A549 (cell line): Measurements from ENCODE around the gene MTOR. TPM values are rescaled to one million over a fixed set of nuclear protein-coding genes. Genes with fewer than 3 reads are reported as not detected.

Experiments used
- ATAC-seq, 2 experiments: fragments of 200-7000 bp in 1 of 2; fragments of >200 bp in 1 of 2; cut with Nextera tagmentation in 1 of 2; cut with Tn5 transposase in 1 of 2; 3 replicates each; pipeline versions ENCODE4 v1.8.0 to v1.9.1; 2018 to 2020; ENCODE audit warnings: mild to moderate bottlenecking in 1 of 2, moderate library complexity in 1 of 2
- CTCF ChIA-PET: fragments of 300-600 bp; sonication (Branson Sonifier 250); formaldehyde crosslinking; extraction: SDS; loops from one replicate; lab custom pipeline; 2021; ENCODE audit warnings: antibody characterized with exemption, inconsistent platforms; lab: Yijun Ruan, JAX
- POLR2A ChIA-PET: fragments of 350-600 bp; formaldehyde crosslinking; extraction: SDS; loops from one replicate; lab custom pipeline; 2021; ENCODE audit warnings: antibody characterized with exemption, inconsistent platforms; lab: Yijun Ruan, JAX
- DNase-seq, 2 experiments: peaks; one replicate each; pipeline versions ENCODE4 v3.0.0 to v3.0.0-alpha.2; 2011 to 2016; ENCODE audit warnings: low read depth in 1 of 2, low spot score in 1 of 2
- FAIRE-seq: peaks from 2 replicates; lab custom pipeline; 2011; peaks lifted over from hg19 to GRCh38; lab: Jason Lieb, UNC
- H3K27ac ChIP-seq, 2 experiments: fragments of >200 bp; sonication (Bioruptor Twin); formaldehyde crosslinking; 3 replicates each; pipeline ENCODE4 v1.5.1; 2016 to 2017
- H3K4me1 ChIP-seq: fragments of >200 bp; sonication (Bioruptor Twin); formaldehyde crosslinking; 3 replicates; pipeline ENCODE4 v1.6.1; 2016
- H3K4me2 ChIP-seq: fragments of >200 bp; sonication (Bioruptor Twin); formaldehyde crosslinking; 3 replicates; pipeline ENCODE4 v1.6.1; 2016
- H3K4me3 ChIP-seq: fragments of >200 bp; sonication (Bioruptor Twin); formaldehyde crosslinking; 3 replicates; pipeline ENCODE4 v1.5.1; 2016
- H3K9me3 ChIP-seq: fragments of >200 bp; sonication (Bioruptor Twin); formaldehyde crosslinking; 3 replicates; pipeline ENCODE4 v1.6.1; 2016
- BHLHE40 ChIP-seq: IDR thresholded peaks from 2 replicates; pipeline ENCODE4 v1.6.1; 2012; ENCODE audit warnings: low read depth, low read length, inconsistent platforms
- CEBPB ChIP-seq, 2 experiments: fragments of >200 bp in 1 of 2; sonication (Bioruptor Twin) in 1 of 2; formaldehyde crosslinking in 1 of 2; IDR thresholded peaks; 2 replicates each; pipeline ENCODE4 v1.6.1; 2012 to 2016
- HDAC2 ChIP-seq: fragments of 200-600 bp; sonication (generic); IDR thresholded peaks from 2 replicates; pipeline ENCODE4 v1.6.1; 2016
- HEYL ChIP-seq: fragments of 250-450 bp; sonication (Bioruptor Pico); IDR thresholded peaks from 2 replicates; pipeline ENCODE4 v1.8.0; 2021; ENCODE audit warnings: mild to moderate bottlenecking, moderate library complexity
- HOXB13 ChIP-seq: fragments of 250-450 bp; sonication (Bioruptor Pico); IDR thresholded peaks from 2 replicates; pipeline ENCODE4 v1.5.0; 2020; ENCODE audit warnings: low read depth, mild to moderate bottlenecking, moderate library complexity
- HOXB5 ChIP-seq: fragments of 250-450 bp; sonication (Bioruptor Pico); IDR thresholded peaks from 2 replicates; pipeline ENCODE4 v1.5.0; 2020; ENCODE audit warnings: mild to moderate bottlenecking, moderate library complexity
- JUN ChIP-seq, 2 experiments: fragments of >200 bp; sonication (Bioruptor Twin); formaldehyde crosslinking; IDR thresholded peaks; 2 replicates in 1 of 2; 3 replicates in 1 of 2; pipeline ENCODE4 v1.6.1; 2016 to 2017
- KDM5A ChIP-seq: fragments of 200-600 bp; sonication (generic); IDR thresholded peaks from 2 replicates; pipeline ENCODE4 v1.6.1; 2016; ENCODE audit warnings: antibody characterized with exemption, mild to moderate bottlenecking
- MAFK ChIP-seq: fragments of 450-650 bp; IDR thresholded peaks from 2 replicates; pipeline ENCODE4 v1.6.1; 2014; ENCODE audit not compliant: partially characterized antibody
- MAZ ChIP-seq: fragments of 150-350 bp; IDR thresholded peaks from 2 replicates; pipeline ENCODE4 v1.6.1; 2014; ENCODE audit warnings: antibody characterized with exemption, low read depth, low read length, borderline replicate concordance
- MYC ChIP-seq: IDR thresholded peaks from 2 replicates; pipeline ENCODE4 v1.6.1; 2012; ENCODE audit warnings: mild to moderate bottlenecking, inconsistent platforms, low read length, improper control_type of control experiment, borderline replicate concordance
- PHF8 ChIP-seq: fragments of 200-600 bp; sonication (generic); IDR thresholded peaks from 2 replicates; pipeline ENCODE4 v1.6.1; 2016; ENCODE audit warnings: low read depth, mild to moderate bottlenecking, antibody characterized with exemption, moderate library complexity, borderline replicate concordance
- POLR2AphosphoS2 ChIP-seq: conservative IDR thresholded peaks from 2 replicates; pipeline ENCODE4 v1.6.1; 2012; ENCODE audit warnings: low read length, improper control_type of control experiment, inconsistent platforms
- RNF2 ChIP-seq: fragments of 200-600 bp; sonication (generic); IDR thresholded peaks from 2 replicates; pipeline ENCODE4 v1.6.1; 2016; ENCODE audit warnings: low read depth, mild to moderate bottlenecking, antibody characterized with exemption, moderate library complexity, borderline replicate concordance
- SREBF2 ChIP-seq: fragments of 450-650 bp; IDR thresholded peaks from 2 replicates; pipeline ENCODE4 v1.6.1; 2014; ENCODE audit warnings: mild to moderate bottlenecking, moderate library complexity
- TFCP2L1 ChIP-seq: fragments of 250-450 bp; sonication (Bioruptor Pico); IDR thresholded peaks from 2 replicates; pipeline ENCODE4 v1.5.0; 2021; ENCODE audit warnings: mild to moderate bottlenecking
- ZFP36 ChIP-seq: fragments of 450-650 bp; IDR thresholded peaks from 2 replicates; pipeline ENCODE4 v1.6.1; 2014; ENCODE audit warnings: borderline replicate concordance; ENCODE audit not compliant: partially characterized antibody
- ZSCAN20 ChIP-seq: fragments of 250-450 bp; sonication (Bioruptor Pico); IDR thresholded peaks from 2 replicates; pipeline ENCODE4 v1.8.0; 2022; ENCODE audit warnings: mild to moderate bottlenecking, moderate library complexity
- WGBS: methylation state at CpG from one replicate; pipeline ENCODE4 v1.1.6; 2017; ENCODE audit errors: missing lambda C conversion rate; 5-methylcytosine and 5-hydroxymethylcytosine counted together
- polyA plus RNA-seq, 4 experiments: library from polyadenylated mRNA; depleted of rRNA in 3 of 4; stranded (reverse); fragments of >200 nt; fragmentation: RNase III in 1 of 4; extraction: RNeasy Plus Mini Kit Qiagen cat#74134 plus additional on column Dnase treatment in 1 of 4; gene quantifications; 2 replicates in 3 of 4; 3 replicates in 1 of 4; pipeline ENCODE4 v1.2.3, GENCODE V29; 2011 to 2017
- TF ChIP-seq, protein P1 (sequence below): fragments of >200 bp; sonication (Bioruptor Twin); formaldehyde crosslinking; IDR thresholded peaks from 3 replicates; pipeline ENCODE4 v1.5.1; 2016
- TF ChIP-seq, protein P2 (sequence below): fragments of >200 bp; sonication (Bioruptor Twin); formaldehyde crosslinking; IDR thresholded peaks from 2 replicates; pipeline ENCODE4 v1.6.1; 2016
- TF ChIP-seq, protein P3 (sequence below): fragments of 450-650 bp; IDR thresholded peaks from 2 replicates; pipeline ENCODE4 v1.6.1; 2014; ENCODE audit warnings: antibody characterized with exemption
- TF ChIP-seq, protein P4 (sequence below): fragments of >200 bp; sonication (Bioruptor Twin); formaldehyde crosslinking; IDR thresholded peaks from 3 replicates; pipeline ENCODE4 v1.6.1; 2016
- TF ChIP-seq, protein P5 (sequence below): IDR thresholded peaks from 2 replicates; pipeline ENCODE4 v1.6.1; 2012; ENCODE audit warnings: low read depth, borderline replicate concordance

Gene MTOR
- polyA plus RNA-seq, 2 of the 4 experiments (the other 2 are of a cell fraction): 15.7 to 28.5 TPM

DNA sequence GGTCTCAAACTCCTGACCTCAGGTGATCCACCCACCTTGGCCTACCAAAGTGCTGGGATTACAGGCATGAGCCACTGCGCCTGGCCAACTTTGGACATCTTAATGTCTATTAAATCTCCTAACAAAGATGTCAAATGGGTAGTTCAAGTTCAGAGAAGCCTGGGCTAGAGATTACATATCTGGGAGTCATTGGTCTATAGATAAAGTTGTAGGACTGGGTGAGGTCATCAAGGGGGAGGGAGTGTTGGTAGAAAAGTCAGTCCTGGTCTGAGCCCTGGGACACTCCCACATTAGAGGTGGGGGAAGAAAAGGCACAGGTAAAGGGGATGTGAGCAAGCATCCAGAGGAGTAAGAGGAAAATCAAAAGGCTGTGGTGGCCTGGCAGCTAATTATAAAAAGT lies 17.3 kb upstream of the MTOR start:
- POLR2A ChIA-PET: interaction anchor here (1.0 kb wide), 1 partner anchor 17 kb away, joined by 4 read pairs; the partner anchor contains the start of gene MTOR

DNA sequence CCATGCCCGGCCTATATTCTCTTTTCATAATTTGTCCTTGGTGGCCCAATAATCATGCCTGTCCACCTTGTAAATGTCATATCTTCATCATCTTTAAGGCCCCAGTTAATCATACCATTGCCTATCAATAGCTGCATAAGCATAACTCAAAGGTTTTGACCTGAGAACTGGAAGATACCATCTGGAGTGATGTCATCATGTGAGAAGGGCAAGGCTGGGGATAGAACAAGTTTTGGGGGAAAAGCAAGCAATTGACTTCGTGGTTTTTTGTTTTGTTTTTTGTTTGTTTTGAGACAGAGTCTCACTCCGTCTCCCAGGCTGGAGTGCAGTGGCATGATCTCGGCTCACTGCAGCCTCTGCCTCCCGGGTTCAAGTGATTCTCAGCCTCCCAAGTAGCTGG lies 16.8 kb upstream of the MTOR start:
- Histone ChIP-seq H3K4me3 (no peak overlapping the region), H3K27ac (no peak overlapping the region), H3K9me3 (no peaks in the 10 kb centered on the region), H3K4me1 (peaks cover 12% of the 10 kb centered on the region), H3K4me2 (no peak overlapping the region)
- CTCF ChIA-PET: no interaction called here
- FAIRE-seq (no peak), ATAC-seq (no peak), DNase-seq (no peak)
- POLR2A ChIA-PET: interaction anchor here (1.0 kb wide), 1 partner anchor 17 kb away, joined by 4 read pairs; the partner anchor contains the start of gene MTOR
- WGBS: 83% methylated on average over 5 of the region's 5 CpGs
- TF ChIP-seq HEYL (CRISPR knock-in tag): no peak
- no peak for TF ChIP-seq SREBF2
- no peak for TF ChIP-seq TFCP2L1 (CRISPR knock-in tag)
- TF ChIP-seq JUN (IDR thresholded peaks at IDR 0.05): no peak
- no peak for TF ChIP-seq RNF2
- no peak for TF ChIP-seq PHF8
- TF ChIP-seq, protein P1, sequence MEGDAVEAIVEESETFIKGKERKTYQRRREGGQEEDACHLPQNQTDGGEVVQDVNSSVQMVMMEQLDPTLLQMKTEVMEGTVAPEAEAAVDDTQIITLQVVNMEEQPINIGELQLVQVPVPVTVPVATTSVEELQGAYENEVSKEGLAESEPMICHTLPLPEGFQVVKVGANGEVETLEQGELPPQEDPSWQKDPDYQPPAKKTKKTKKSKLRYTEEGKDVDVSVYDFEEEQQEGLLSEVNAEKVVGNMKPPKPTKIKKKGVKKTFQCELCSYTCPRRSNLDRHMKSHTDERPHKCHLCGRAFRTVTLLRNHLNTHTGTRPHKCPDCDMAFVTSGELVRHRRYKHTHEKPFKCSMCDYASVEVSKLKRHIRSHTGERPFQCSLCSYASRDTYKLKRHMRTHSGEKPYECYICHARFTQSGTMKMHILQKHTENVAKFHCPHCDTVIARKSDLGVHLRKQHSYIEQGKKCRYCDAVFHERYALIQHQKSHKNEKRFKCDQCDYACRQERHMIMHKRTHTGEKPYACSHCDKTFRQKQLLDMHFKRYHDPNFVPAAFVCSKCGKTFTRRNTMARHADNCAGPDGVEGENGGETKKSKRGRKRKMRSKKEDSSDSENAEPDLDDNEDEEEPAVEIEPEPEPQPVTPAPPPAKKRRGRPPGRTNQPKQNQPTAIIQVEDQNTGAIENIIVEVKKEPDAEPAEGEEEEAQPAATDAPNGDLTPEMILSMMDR: no peak
- TF ChIP-seq HOXB5 (CRISPR knock-in tag): no peak
- TF ChIP-seq ZFP36: no peak
- no peak for TF ChIP-seq MAZ
- TF ChIP-seq HDAC2: no peak
- TF ChIP-seq, protein P2, sequence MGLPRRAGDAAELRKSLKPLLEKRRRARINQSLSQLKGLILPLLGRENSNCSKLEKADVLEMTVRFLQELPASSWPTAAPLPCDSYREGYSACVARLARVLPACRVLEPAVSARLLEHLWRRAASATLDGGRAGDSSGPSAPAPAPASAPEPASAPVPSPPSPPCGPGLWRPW: no peak
- TF ChIP-seq MYC: no peak
- TF ChIP-seq, protein P3, sequence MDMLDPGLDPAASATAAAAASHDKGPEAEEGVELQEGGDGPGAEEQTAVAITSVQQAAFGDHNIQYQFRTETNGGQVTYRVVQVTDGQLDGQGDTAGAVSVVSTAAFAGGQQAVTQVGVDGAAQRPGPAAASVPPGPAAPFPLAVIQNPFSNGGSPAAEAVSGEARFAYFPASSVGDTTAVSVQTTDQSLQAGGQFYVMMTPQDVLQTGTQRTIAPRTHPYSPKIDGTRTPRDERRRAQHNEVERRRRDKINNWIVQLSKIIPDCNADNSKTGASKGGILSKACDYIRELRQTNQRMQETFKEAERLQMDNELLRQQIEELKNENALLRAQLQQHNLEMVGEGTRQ: no peak
- TF ChIP-seq HOXB13 (CRISPR knock-in tag): no peak
- no peak for TF ChIP-seq ZSCAN20 (CRISPR knock-in tag)
- no peak for TF ChIP-seq MAFK
- TF ChIP-seq, protein P4, sequence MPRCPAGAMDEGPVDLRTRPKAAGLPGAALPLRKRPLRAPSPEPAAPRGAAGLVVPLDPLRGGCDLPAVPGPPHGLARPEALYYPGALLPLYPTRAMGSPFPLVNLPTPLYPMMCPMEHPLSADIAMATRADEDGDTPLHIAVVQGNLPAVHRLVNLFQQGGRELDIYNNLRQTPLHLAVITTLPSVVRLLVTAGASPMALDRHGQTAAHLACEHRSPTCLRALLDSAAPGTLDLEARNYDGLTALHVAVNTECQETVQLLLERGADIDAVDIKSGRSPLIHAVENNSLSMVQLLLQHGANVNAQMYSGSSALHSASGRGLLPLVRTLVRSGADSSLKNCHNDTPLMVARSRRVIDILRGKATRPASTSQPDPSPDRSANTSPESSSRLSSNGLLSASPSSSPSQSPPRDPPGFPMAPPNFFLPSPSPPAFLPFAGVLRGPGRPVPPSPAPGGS: no peak

More for the DNA sequence above, 17.3 kb upstream of the MTOR start:
- H3K9me3 ChIP-seq: no peaks in the 10 kb centered on the region
- FAIRE-seq: no peak
- DNase-seq: no peak
- TF ChIP-seq JUN (IDR thresholded peaks at IDR 0.05): no peak
- no peak for TF ChIP-seq ZSCAN20 (CRISPR knock-in tag)
- TF ChIP-seq KDM5A: no peak
- TF ChIP-seq HOXB13 (CRISPR knock-in tag): no peak
- no peak for TF ChIP-seq POLR2AphosphoS2
- no peak for TF ChIP-seq BHLHE40
- TF ChIP-seq, protein P3: no peak
- no peak for TF ChIP-seq CEBPB (IDR thresholded peaks at IDR 0.05)
- TF ChIP-seq, protein P5, sequence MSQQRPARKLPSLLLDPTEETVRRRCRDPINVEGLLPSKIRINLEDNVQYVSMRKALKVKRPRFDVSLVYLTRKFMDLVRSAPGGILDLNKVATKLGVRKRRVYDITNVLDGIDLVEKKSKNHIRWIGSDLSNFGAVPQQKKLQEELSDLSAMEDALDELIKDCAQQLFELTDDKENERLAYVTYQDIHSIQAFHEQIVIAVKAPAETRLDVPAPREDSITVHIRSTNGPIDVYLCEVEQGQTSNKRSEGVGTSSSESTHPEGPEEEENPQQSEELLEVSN: no peak
- TF ChIP-seq, protein P4: no peak
- no peak for TF ChIP-seq MAFK
- TF ChIP-seq HEYL (CRISPR knock-in tag): no peak
- no peak overlapping the region for H3K27ac ChIP-seq
- peaks cover 11% of the 10 kb centered on the region for H3K4me1 ChIP-seq
- CTCF ChIA-PET: interaction anchor here (4.2 kb wide), 1 partner anchor 363 kb away, joined by 15 read pairs; no protein-coding TSS in a partner anchor
- no peak overlapping the region for H3K4me3 ChIP-seq
- WGBS: 100% methylated on average over 1 of the region's 1 CpG
- H3K4me2 ChIP-seq: no peak overlapping the region
- no peak for ATAC-seq
